GM19099 (cell line): ENCODE data around the gene FAM25A.

Experiments
- POLR2A ChIP-seq: IDR thresholded peaks from 3 replicates; pipeline ENCODE4 v1.6.1; 2011; ENCODE audit warnings: low read depth; ENCODE audit not compliant: insufficient read length; ENCODE audit errors: extremely low read depth

The FAM25A gene

DNA sequence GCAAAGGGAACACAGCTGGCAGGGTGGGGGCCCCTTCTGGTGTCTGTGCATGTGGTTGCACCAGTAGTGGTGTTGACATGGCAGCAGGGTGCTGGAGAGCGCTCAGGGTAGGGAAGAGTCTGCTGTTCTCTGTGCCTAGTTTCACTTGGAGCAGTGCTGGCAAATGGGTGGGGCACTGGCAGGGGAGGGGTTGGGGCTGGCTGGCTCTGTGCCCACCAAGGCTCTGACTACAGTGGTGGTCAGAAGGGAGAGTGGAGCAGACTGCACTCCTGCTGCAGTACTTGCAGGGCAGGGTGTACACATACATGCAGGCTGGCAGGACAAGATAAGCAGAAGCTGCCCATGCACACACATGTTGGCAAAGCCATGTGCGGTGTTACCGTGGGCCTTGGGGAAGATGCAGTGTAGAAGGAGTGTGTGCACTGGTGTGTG, 18.2 kb downstream of the FAM25A start:
- TF ChIP-seq POLR2A: no peak

DNA sequence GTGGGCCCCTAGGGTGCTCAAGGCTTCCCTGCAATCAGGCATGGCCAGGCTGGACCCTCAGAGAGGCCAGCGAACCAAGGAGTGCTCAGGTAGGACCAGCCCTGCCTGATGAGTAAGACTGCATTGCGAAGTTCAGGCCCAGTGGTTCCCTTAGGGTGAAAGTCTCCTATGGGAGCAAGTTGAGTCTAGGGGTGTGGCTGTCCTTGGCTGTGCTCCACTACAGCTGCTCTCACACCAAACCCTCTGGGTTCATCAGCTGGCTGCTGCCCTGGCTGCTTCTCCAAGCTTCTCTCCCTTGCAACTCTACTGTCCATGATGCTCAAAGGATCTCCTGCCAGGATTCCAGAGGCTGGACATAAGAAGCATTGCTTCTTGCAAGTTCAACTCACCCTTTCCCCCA, 18.7 kb downstream of the FAM25A start:
- no peak for TF ChIP-seq POLR2A

DNA sequence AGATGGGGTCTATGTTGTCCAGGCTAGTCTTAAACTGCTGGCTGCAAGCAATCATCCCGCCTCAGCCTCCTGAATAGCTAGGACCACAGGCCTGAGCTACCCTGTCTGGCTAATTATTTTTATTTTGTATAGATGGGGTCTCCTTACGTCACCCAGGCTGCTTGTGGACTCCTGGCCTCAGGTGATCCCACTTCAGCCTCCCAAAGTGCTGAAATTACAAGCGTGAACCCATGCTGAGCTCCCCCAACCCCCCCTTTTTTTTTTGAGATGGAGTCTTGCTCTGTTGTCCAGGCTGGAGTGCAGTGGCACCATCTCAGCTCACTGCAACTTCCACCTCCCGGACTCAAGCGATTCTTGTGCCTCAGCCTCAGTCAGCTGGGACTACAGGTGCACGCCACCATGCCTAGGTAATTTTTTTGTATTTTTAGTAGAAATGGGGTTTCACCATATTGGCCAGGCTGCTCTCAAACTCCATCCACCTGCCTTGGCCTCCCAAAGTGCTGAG, 25.4 kb downstream of the FAM25A start:
- no peak for TF ChIP-seq POLR2A

DNA sequence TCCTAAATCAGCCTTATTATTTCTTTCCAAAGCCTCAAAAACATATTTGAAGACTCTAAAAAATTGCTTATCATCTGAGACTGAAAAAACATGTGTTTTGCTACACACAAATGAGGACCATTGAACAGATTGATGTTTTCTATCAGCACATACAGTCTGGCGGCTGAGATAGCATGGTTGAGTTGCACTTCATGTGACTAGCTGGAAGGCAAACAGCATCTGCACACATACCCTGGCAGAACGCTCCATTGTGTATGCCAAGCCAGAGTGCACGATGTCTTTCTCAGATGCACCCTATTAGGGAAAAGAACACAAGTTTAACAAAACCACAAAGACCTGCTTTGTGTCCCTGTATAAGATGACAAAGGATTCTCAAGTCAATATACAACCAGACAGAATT, 33.0 kb downstream of the FAM25A start:
- TF ChIP-seq POLR2A: no peak

DNA sequence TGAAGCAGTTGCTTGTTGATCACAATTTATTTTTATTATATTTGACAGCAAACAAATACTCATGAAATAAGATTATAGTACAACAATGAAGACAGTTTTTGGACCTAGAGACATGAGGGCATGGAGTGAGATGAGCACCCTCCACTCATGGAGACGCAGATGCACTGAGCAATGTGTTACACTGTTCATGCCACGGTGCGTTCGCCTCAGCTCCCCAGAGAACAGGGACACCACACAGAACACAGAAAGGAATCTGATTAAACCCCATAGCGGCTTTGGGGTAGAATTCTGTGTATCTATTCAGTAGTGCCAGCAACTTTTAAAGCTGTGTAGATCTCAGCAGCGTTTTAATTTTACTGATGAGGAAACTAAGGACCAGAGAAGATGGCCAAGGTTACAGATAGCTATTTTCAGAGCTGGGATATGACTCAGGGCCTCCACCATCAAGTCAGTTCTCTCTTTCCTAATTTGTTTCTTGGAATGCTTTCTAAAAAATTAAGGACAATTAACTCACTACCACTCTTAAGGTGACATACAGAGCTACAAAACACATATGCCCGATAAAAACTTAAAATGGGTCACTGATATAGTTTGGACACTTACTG, 33.6 kb downstream of the FAM25A start:
- TF ChIP-seq POLR2A: no peak

DNA sequence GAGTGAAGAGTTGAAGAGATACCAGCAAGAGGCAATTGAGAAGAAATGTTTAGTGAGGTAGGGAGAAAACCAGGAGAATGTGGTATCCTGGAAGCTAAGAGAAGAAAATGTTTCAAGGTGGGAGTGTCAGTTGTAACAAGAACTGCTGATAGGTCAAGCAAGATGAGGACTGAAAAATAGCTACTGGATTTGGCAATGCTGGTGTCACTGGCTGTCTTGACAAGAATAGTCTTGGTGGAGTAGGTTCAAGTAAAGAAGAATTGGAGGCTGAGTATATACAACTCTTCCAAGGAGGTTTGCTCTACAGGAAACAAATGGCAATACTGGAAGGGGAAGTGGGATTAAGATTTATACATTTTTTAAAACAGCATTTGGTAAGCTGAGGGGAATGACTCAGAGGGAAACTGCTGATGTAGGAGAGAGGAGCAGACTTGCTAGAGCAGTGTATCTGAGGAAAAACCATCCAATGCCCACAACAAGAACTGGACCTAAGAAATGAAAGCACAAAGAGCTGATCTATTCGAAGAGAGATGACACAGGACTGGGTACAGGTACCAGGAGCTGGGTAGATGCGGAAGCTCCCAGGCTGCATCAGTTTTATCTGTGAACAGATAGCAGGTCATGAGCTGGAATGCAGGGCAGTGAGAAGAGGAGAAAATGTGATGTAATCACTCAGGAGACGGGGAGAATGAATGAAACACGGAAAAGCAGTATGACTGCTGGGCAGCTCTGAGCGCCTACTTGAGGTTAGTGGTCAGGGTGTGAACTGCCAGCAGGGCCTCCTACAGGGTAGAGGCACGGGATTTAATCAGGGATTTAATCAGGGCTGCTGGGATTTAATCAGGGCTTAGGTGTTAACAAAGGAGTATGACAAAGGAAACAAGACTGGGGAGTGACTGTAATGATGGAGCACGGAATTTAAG, 34.5 kb downstream of the FAM25A start:
- TF ChIP-seq POLR2A: no peak

DNA sequence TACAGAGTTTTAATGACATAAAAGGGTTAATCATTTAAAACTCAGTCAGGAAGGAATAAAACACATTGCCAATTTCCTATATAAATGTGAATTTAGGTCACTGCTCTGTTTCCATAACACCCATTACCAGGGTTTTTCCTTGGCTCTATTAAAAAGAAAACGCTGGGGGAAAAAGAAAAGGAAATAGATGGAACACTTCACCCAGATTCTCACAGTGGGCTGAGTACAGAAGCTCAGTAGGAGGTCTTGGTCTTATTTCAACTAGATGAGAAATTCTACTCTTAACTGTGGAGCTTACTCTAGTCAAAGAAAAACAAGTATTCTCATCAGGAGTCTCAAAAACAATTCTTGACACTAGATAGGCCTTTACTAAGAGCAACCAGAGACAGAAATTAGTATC, 38.1 kb downstream of the FAM25A start:
- no peak for TF ChIP-seq POLR2A

DNA sequence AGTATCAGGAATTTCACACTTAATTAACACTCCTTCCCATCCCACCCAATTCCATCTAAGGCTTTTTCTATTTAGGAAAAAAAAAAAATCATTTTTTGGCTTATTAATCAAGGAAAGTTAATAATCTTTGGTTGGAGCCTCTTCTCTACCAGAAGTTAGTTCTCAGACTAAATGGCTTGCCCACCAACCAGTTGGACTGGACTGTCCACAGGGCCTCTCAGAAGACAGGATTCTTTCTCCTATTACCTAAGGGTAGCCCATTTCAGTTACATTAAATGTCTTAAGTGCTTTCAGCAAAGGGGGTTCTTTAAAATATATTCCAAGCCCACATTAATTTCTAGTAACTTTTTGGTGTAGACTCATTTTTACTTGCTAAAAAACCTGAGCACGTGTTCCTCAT, 39.3 kb downstream of the FAM25A start:
- TF ChIP-seq POLR2A: no peak

DNA sequence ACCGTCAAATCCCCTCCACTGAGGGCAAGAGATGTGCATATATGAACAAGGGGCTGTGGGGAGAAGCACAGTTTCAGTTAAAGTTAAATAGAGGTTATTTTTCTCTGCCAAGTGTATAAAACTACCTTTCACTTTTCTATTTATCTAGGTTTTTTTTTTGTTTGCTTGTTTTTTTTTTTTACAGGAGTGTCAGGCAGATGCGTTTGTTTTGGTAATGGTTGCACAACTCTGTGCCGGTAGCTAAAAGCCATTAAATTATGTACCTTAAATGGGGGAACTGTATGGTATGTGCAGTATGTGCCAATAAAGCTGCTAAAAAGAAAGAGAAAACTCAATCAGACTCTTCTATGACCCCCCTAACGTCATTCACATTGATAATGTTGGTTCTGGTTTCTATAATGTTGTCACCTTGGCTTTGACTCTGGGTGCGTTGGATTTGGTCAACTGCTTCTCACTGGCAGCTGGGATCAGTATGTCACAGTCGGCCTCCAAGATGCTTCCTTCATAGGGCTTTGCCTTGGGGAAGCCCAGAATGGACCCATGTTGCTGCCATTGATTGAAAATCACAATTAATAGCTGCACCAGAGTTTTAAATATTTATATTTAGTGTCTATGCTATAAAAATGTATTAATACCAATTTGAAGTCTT, 40.3 kb downstream of the FAM25A start:
- TF ChIP-seq POLR2A: no peak

DNA sequence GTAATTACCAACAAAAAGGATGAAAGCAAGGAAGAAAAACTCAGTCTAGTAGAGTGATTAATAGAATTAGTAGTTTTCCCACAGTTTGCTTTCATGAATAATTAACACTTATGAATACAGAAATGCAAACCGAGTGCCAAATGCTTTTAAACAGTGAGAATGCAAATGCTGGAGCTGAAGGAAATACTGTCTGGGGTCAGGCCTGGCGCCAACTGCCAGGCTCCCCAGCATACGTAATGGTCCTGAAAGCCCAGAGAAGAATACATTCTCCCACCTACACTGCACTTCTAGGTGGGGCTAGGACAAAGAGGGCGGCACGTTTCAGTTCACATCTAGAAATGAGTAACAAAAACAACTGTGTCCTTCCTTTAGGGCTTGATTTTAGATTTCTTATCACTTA, 44.6 kb downstream of the FAM25A start:
- TF ChIP-seq POLR2A: no peak

DNA sequence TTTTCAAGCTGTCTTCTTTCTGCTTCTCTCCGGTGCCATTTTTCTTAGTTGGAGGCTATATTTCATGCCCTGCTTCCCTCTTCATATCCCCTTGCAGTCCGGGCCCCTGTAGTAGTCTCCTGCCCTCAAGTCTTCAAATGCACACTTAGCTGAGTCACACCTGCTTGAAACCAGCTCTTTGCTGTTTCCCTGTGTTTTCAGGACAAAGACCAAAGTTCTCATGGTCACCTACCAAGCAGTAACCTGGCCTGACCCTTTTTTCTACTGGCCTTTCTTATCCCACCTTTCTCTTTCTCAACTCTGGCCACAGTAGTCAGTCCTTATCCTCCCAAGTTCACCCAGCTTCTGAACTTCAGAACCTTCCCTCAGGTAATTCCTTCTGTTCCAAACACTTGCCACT, 46.1 kb downstream of the FAM25A start:
- TF ChIP-seq POLR2A: no peak

DNA sequence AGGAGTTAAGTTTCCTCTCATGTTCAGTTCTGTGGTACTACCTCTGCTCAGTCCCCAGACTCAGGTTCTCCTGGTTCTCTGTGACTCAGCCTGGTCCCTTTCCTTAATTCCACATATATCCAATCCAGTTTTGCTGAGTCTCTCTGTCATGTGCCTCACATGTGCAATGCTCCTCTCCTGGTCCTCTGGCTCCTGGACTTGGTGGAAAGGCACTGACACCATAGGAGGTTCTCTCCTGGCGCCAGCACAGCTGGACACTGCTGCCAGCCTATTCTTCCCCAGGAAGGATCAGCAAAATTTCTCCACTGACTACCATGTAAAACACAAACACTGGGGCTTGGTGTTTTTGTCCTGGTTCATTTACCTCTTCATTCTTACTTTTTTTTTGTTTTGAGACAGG, 46.8 kb downstream of the FAM25A start:
- TF ChIP-seq POLR2A: no peak

DNA sequence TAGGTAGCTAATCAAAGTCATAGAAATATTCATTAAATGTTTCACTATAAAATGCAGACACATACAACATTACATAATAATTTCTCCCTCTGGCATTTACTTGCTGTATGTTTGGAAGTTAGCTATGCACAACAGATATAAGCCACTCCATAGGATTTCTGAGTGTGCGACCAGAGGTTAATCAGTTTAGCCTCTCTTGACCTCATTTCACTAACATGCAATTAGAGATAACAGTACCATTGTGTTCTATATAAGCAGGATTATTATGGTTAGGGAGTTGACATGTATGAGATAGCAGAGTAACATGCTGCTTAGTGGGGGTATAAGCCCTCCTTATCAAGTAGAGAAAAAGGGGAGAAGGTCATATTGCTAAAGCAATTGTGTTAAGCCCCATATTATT, 48.2 kb downstream of the FAM25A start:
- no peak for TF ChIP-seq POLR2A

DNA sequence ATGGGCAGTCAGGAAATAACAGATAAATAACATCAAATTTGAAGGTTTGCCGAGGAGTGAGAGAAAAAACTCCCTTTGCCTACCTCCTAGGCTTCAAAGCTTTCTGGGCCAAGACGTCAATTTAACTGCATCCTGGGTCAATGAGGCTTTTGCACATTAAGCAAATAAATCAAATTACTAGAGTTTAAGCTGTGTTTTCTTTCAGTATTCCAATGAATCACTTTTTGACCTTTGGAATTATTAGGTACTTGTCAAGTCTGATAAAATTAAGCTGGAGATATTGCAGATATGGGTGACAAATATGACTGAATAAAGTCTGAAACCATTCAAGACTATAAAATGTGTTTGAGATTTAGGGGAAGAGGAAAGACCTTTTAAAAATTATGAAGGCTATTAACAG, 52.4 kb downstream of the FAM25A start:
- TF ChIP-seq POLR2A: no peak
